Measurements from ENCODE around the gene BCKDK. TPM values are rescaled to one million over a fixed set of nuclear protein-coding genes. Genes with fewer than 3 reads are reported as not detected.

BCKDK gene
- total and polyA plus RNA-seq, 3 experiments from 2014 or later, result 29.4 to 42.5 (median 40.0) TPM

GRCh38 chr16:31131416-31131815 is 23.2 kb downstream of the BCKDK start:
- H3K4me1 ChIP-seq (ENCODE audit: insufficient read depth, low read length), result no peaks in the 10 kb centered on the region
- Mint-ChIP-seq H3K4me3 (no peak overlapping the region), H3K27ac (no peak overlapping the region), H3K36me3 (peaks cover 0 to 65% (median 11%) of the 10 kb centered on the region in 3 donors), H3K9me3 (no peaks in the 10 kb centered on the region), H3K27me3 (peaks cover 0 to 2% of the 10 kb centered on the region in 2 donors), H3K4me1 (peaks cover 0 to 2% (median 0%) of the 10 kb centered on the region in 3 donors)
- no peaks in the 10 kb centered on the region for H3K27me3 ChIP-seq (ENCODE audit: insufficient read depth, low read length, poor library complexity, severe bottlenecking)
- H3K36me3 ChIP-seq (ENCODE audit: insufficient read depth, low read length), result peaks cover 5% of the 10 kb centered on the region
- H3K27ac ChIP-seq (ENCODE audit: low read depth, low read length), result no peak overlapping the region
- POLR2A ChIA-PET, result interaction anchor here (1.1 kb wide), 1 partner anchor 14 kb away, joined by 3 read pairs; the partner anchor contains the start of gene KAT8
- H3K9me3 ChIP-seq (ENCODE audit: low read length), result no peaks in the 10 kb centered on the region
- no peak for DNase-seq
- no peak overlapping the region for H3K4me3 ChIP-seq (ENCODE audit: low read length)
- CTCF ChIA-PET, result interaction anchor here (2.0 kb wide), 1 partner anchor 11 kb away, joined by 9 read pairs; no protein-coding TSS in a partner anchor

GRCh38 chr16:31131841-31132271 is 23.7 kb downstream of the BCKDK start:
- Histone ChIP-seq H3K27me3 (ENCODE audit: insufficient read depth, low read length, poor library complexity, severe bottlenecking) (no peaks in the 10 kb centered on the region), H3K27ac (ENCODE audit: low read depth, low read length) (no peak overlapping the region), H3K4me1 (ENCODE audit: insufficient read depth, low read length) (no peaks in the 10 kb centered on the region), H3K9me3 (ENCODE audit: low read length) (no peaks in the 10 kb centered on the region), H3K36me3 (ENCODE audit: insufficient read depth, low read length) (peaks cover 5% of the 10 kb centered on the region), H3K4me3 (ENCODE audit: low read length) (no peak overlapping the region)
- ChIA-PET POLR2A (interaction anchor here (0.5 kb wide), 1 partner anchor 85 kb away, joined by 3 read pairs; no protein-coding TSS in a partner anchor), CTCF (interaction anchor here (2.0 kb wide), 1 partner anchor 10 kb away, joined by 9 read pairs; no protein-coding TSS in a partner anchor)
- no peak for DNase-seq
- Mint-ChIP-seq H3K4me1 (peaks cover 0 to 2% (median 0%) of the 10 kb centered on the region in 3 donors), H3K36me3 (peaks cover 0 to 63% (median 11%) of the 10 kb centered on the region in 3 donors), H3K4me3 (no peak overlapping the region), H3K27me3 (peaks cover 0 to 2% of the 10 kb centered on the region in 2 donors), H3K9me3 (no peaks in the 10 kb centered on the region), H3K27ac (no peak overlapping the region)

GRCh38 chr16:31132303-31132979 is 24.3 kb downstream of the BCKDK start:
- CTCF ChIA-PET, result interaction anchor here (1.0 to 2.0 kb wide), 2 partner anchors 10 kb away, joined by 9 read pairs; no protein-coding TSS in a partner anchor
- no peak overlapping the region for H3K4me3 Mint-ChIP-seq
- H3K9me3 Mint-ChIP-seq, result no peaks in the 10 kb centered on the region

GRCh38 chr16:31133046-31133501 is 24.9 kb downstream of the BCKDK start:
- no peak for DNase-seq
- peaks cover 0 to 52% (median 6%) of the 10 kb centered on the region in 3 donors for H3K36me3 Mint-ChIP-seq
- no peaks in the 10 kb centered on the region for H3K9me3 Mint-ChIP-seq
- POLR2A ChIA-PET, result no interaction called here
- no peak overlapping the region for H3K4me3 Mint-ChIP-seq
- H3K36me3 ChIP-seq (ENCODE audit: insufficient read depth, low read length), result no peaks in the 10 kb centered on the region
- no peaks in the 10 kb centered on the region for H3K27me3 ChIP-seq (ENCODE audit: insufficient read depth, low read length, poor library complexity, severe bottlenecking)
- H3K27ac ChIP-seq (ENCODE audit: low read depth, low read length), result no peak overlapping the region
- H3K9me3 ChIP-seq (ENCODE audit: low read length), result no peaks in the 10 kb centered on the region
- H3K4me1 ChIP-seq (ENCODE audit: insufficient read depth, low read length), result no peaks in the 10 kb centered on the region
- H3K27ac Mint-ChIP-seq, result peak overlapping the region in 1 of 8 donors; percentile 23
- H3K4me3 ChIP-seq (ENCODE audit: low read length), result no peak overlapping the region
- CTCF ChIA-PET, result interaction anchor here (1.0 kb wide), 1 partner anchor 9 kb away, joined by 9 read pairs; no protein-coding TSS in a partner anchor
- H3K27me3 Mint-ChIP-seq, result peaks cover 0 to 2% of the 10 kb centered on the region in 2 donors
- H3K4me1 Mint-ChIP-seq, result peaks cover 0 to 2% (median 0%) of the 10 kb centered on the region in 3 donors

More at GRCh38 chr16:31132303-31132979, 24.3 kb downstream of the BCKDK start:
- no peak overlapping the region for H3K27ac ChIP-seq (ENCODE audit: low read depth, low read length)
- POLR2A ChIA-PET, result interaction anchor here (0.5 kb wide), 1 partner anchor 85 kb away, joined by 3 read pairs; no protein-coding TSS in a partner anchor
- no peak for DNase-seq
- no peaks in the 10 kb centered on the region for H3K9me3 ChIP-seq (ENCODE audit: low read length)
- Mint-ChIP-seq H3K36me3 (peaks cover 0 to 58% (median 11%) of the 10 kb centered on the region in 3 donors), H3K4me1 (peaks cover 0 to 2% (median 0%) of the 10 kb centered on the region in 3 donors), H3K27ac (no peak overlapping the region), H3K27me3 (peaks cover 0 to 2% of the 10 kb centered on the region in 2 donors)
- no peaks in the 10 kb centered on the region for H3K27me3 ChIP-seq (ENCODE audit: insufficient read depth, low read length, poor library complexity, severe bottlenecking)
- H3K4me1 ChIP-seq (ENCODE audit: insufficient read depth, low read length), result no peaks in the 10 kb centered on the region
- no peak overlapping the region for H3K4me3 ChIP-seq (ENCODE audit: low read length)
- peaks cover 5% of the 10 kb centered on the region for H3K36me3 ChIP-seq (ENCODE audit: insufficient read depth, low read length)

- Mint-ChIP-seq H3K27me3 (peaks cover 0 to 2% of the 10 kb centered on the region in 2 donors), H3K36me3 (peaks cover 0 to 42% (median 4%) of the 10 kb centered on the region in 3 donors), H3K4me3 (no peak overlapping the region), H3K9me3 (no peaks in the 10 kb centered on the region), H3K27ac (peak overlapping the region in 1 of 8 donors; percentile 53), H3K4me1 (peaks cover 0 to 2% (median 0%) of the 10 kb centered on the region in 3 donors)
- no peaks in the 10 kb centered on the region for H3K9me3 ChIP-seq (ENCODE audit: low read length)
- H3K27me3 ChIP-seq (ENCODE audit: insufficient read depth, low read length, poor library complexity, severe bottlenecking), result no peaks in the 10 kb centered on the region
- H3K4me3 ChIP-seq (ENCODE audit: low read length), result no peak overlapping the region
- DNase-seq, result no peak
- POLR2A ChIA-PET, result no interaction called here
- H3K27ac ChIP-seq (ENCODE audit: low read depth, low read length), result peak overlapping the region; percentile 61
- no peaks in the 10 kb centered on the region for H3K4me1 ChIP-seq (ENCODE audit: insufficient read depth, low read length)
- CTCF ChIA-PET, result interaction anchor here (0.6 kb wide), 1 partner anchor 107 kb away, joined by 4 read pairs; no protein-coding TSS in a partner anchor
- no peaks in the 10 kb centered on the region for H3K36me3 ChIP-seq (ENCODE audit: insufficient read depth, low read length)
These were observed 25.9 kb downstream of the BCKDK start for GRCh38 chr16:31134091-31134571.

- Histone ChIP-seq H3K4me1 (ENCODE audit: insufficient read depth, low read length) (no peaks in the 10 kb centered on the region), H3K27ac (ENCODE audit: low read depth, low read length) (peak overlapping the region; percentile 61), H3K4me3 (ENCODE audit: low read length) (no peak overlapping the region), H3K27me3 (ENCODE audit: insufficient read depth, low read length, poor library complexity, severe bottlenecking) (no peaks in the 10 kb centered on the region), H3K36me3 (ENCODE audit: insufficient read depth, low read length) (no peaks in the 10 kb centered on the region), H3K9me3 (ENCODE audit: low read length) (no peaks in the 10 kb centered on the region)
- Mint-ChIP-seq H3K27me3 (peaks cover 0 to 2% of the 10 kb centered on the region in 2 donors), H3K9me3 (no peaks in the 10 kb centered on the region), H3K4me1 (peaks cover 0 to 2% (median 0%) of the 10 kb centered on the region in 3 donors), H3K27ac (no peak overlapping the region), H3K4me3 (no peak overlapping the region), H3K36me3 (peaks cover 0 to 35% (median 4%) of the 10 kb centered on the region in 3 donors)
- DNase-seq, result no peak
- ChIA-PET CTCF (interaction anchor here (0.6 kb wide), 1 partner anchor 108 kb away, joined by 4 read pairs; no protein-coding TSS in a partner anchor), POLR2A (no interaction called here)
These were observed 26.7 kb downstream of the BCKDK start for GRCh38 chr16:31134625-31135534.

GRCh38 chr16:31135535-31136286 is 27.5 kb downstream of the BCKDK start, which contains the start of gene PRSS8:
PRSS8 (minus strand) TSS chr16:31135727; CDS start chr16:31135498, 229 bp downstream.
- no peaks in the 10 kb centered on the region for H3K9me3 Mint-ChIP-seq
- H3K27ac ChIP-seq (ENCODE audit: low read depth, low read length), result peak within 1 kb of the TSS; percentile 61
- ChIA-PET POLR2A (no interaction called here), CTCF (no interaction called here)
- no peaks in the 10 kb centered on the region for H3K27me3 ChIP-seq (ENCODE audit: insufficient read depth, low read length, poor library complexity, severe bottlenecking)
- peaks cover 0 to 2% of the 10 kb centered on the region in 2 donors for H3K27me3 Mint-ChIP-seq
- H3K27ac Mint-ChIP-seq, result peak within 1 kb of the TSS in 1 of 8 donors; percentile 37
- H3K4me1 Mint-ChIP-seq, result peaks cover 0 to 2% (median 0%) of the 10 kb centered on the region in 3 donors
- no peaks in the 10 kb centered on the region for H3K36me3 ChIP-seq (ENCODE audit: insufficient read depth, low read length)
- H3K36me3 Mint-ChIP-seq, result peaks cover 0 to 28% (median 0%) of the 10 kb centered on the region in 3 donors
- no peak within 1 kb of the TSS for H3K4me3 Mint-ChIP-seq
- H3K9me3 ChIP-seq (ENCODE audit: low read length), result no peaks in the 10 kb centered on the region
- no peak within 1 kb of the TSS for H3K4me3 ChIP-seq (ENCODE audit: low read length)
- DNase-seq, result no peak
- H3K4me1 ChIP-seq (ENCODE audit: insufficient read depth, low read length), result no peaks in the 10 kb centered on the region

All from CD8-positive, alpha-beta memory T cell (primary cell).